Measurements from ENCODE around the gene CNOT3. TPM values are rescaled to one million over a fixed set of nuclear protein-coding genes. Genes with fewer than 3 reads are reported as not detected.

CNOT3 gene
- total RNA-seq, 1 experiment from 2014 or later, result 76.7 TPM

- DNase-seq (ENCODE audit: low read depth, low spot score), result no peak
- BruUV-seq (replicated peaks), result no TSS peak
- POLR2A ChIA-PET, result interaction anchor here (0.8 to 7.0 kb wide), 12 partner anchors 10 to 330 kb away, joined by 3 to 126 read pairs (median 5); partner anchors contain the start of genes CNOT3, LENG1, MYADM and RPS9
Observed at GRCh38 chr19:54189145-54189734, 51.7 kb downstream of the CNOT3 start, which contains the start of gene MBOAT7. Gene MBOAT7, minus strand, starts transcription at chr19:54189580. Its CDS starts 1,072 bp downstream, at chr19:54188508.

More at GRCh38 chr19:54189145-54189734, 51.7 kb downstream of the CNOT3 start, which contains the start of gene MBOAT7:
- Histone ChIP-seq H3K9me3 (ENCODE audit: control insufficient read depth in 1 of 2, insufficient read depth in 1 of 2, low read depth in 1 of 2, low read length in 2 of 2) (no peaks in the 10 kb centered on the region), H2AFZ (ENCODE audit: low read depth, low read length, poor library complexity, severe bottlenecking) (no peak within 1 kb of the TSS), H3K27ac (ENCODE audit: low read depth, low read length) (peak within 1 kb of the TSS; percentile 100), H3K4me1 (ENCODE audit: control insufficient read depth in 1 of 2, insufficient read depth in 2 of 2, low read length in 2 of 2) (peaks cover 13 to 21% of the 10 kb centered on the region in 2 experiments), H3K36me3 (ENCODE audit: control insufficient read depth in 1 of 2, insufficient read depth in 2 of 2, low read length in 2 of 2) (peaks cover 10 to 16% of the 10 kb centered on the region in 2 experiments), H3K9ac (ENCODE audit: low read length) (peak within 1 kb of the TSS; percentile 92), H4K20me1 (ENCODE audit: insufficient read depth) (no peaks in the 10 kb centered on the region), H3K79me2 (ENCODE audit: insufficient read depth, low read length) (peaks cover 44% of the 10 kb centered on the region), H3K27me3 (ENCODE audit: insufficient read depth, low read length) (no peaks in the 10 kb centered on the region), H3K4me3 (replicated peaks in 1 of 2; ENCODE audit: low read depth in 1 of 2, low read length in 2 of 2) (peak within 1 kb of the TSS; percentile 87 to 91), H3K4me2 (ENCODE audit: low read length) (peak within 1 kb of the TSS; percentile 99), H3K9me2 (ENCODE audit: insufficient read depth) (no peaks in the 10 kb centered on the region)
- ChIA-PET RAD21 (ENCODE audit: low non-redundant PET in 1 of 2, low total read pairs in 2 of 2, uncharacterized antibody in 2 of 2, unreplicated experiment in 2 of 2) (no interaction called here), CTCF (interaction anchor here (0.8 to 2.1 kb wide), 11 partner anchors 10 to 397 kb away, joined by 3 to 22 read pairs (median 3); partner anchors contain the start of genes CNOT3, LENG1 and TMC4)
- TF ChIP-seq MAX (IDR thresholded peaks at IDR 0.05) (no peak), EGR1 (IDR thresholded peaks at IDR 0.05; ENCODE audit: low read depth) (peak; percentile 48; the same call in 1 of the 2 replicates), YY1 (IDR thresholded peaks at IDR 0.05; ENCODE audit: extremely low read depth, insufficient replicate concordance, low read depth, low read length) (no peak), EZH2 (IDR thresholded peaks at IDR 0.05) (no peak), SRF (IDR thresholded peaks at IDR 0.05; ENCODE audit: low read depth) (no peak), FOSL1 (IDR thresholded peaks at IDR 0.05; ENCODE audit: low read depth) (no peak), CEBPB (IDR thresholded peaks at IDR 0.05; ENCODE audit: low read depth) (no peak), EZH2phosphoT487 (IDR thresholded peaks at IDR 0.05; ENCODE audit: borderline replicate concordance) (no peak), ZFX (IDR thresholded peaks at IDR 0.05) (peak; percentile 75), POLR2A (IDR thresholded peaks at IDR 0.05; ENCODE audit: borderline replicate concordance, extremely low read depth, insufficient read depth, insufficient read length) (peak; percentile 44), SIN3A (IDR thresholded peaks at IDR 0.05; ENCODE audit: low read depth) (no peak), SP1 (IDR thresholded peaks at IDR 0.05; ENCODE audit: low read depth) (no peak), JUND (IDR thresholded peaks at IDR 0.05) (no peak), POLR2AphosphoS5 (IDR thresholded peaks at IDR 0.05; ENCODE audit: low read depth, low read length) (peak; percentile 81), RAD21 (IDR thresholded peaks at IDR 0.05; ENCODE audit: low read depth) (no peak)
- TF ChIP-seq, protein P1, sequence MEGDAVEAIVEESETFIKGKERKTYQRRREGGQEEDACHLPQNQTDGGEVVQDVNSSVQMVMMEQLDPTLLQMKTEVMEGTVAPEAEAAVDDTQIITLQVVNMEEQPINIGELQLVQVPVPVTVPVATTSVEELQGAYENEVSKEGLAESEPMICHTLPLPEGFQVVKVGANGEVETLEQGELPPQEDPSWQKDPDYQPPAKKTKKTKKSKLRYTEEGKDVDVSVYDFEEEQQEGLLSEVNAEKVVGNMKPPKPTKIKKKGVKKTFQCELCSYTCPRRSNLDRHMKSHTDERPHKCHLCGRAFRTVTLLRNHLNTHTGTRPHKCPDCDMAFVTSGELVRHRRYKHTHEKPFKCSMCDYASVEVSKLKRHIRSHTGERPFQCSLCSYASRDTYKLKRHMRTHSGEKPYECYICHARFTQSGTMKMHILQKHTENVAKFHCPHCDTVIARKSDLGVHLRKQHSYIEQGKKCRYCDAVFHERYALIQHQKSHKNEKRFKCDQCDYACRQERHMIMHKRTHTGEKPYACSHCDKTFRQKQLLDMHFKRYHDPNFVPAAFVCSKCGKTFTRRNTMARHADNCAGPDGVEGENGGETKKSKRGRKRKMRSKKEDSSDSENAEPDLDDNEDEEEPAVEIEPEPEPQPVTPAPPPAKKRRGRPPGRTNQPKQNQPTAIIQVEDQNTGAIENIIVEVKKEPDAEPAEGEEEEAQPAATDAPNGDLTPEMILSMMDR (IDR thresholded peaks at IDR 0.05 in 2 of 3, conservative IDR thresholded peaks at IDR 0.05 in 1 of 3; ENCODE audit: borderline replicate concordance in 1 of 3, insufficient read depth in 1 of 3, low read depth in 2 of 3, low read length in 2 of 3), result peak in 1 of 3 experiments; percentile 13; a peak in 1 of 6 replicates
- TF ChIP-seq, protein P2, sequence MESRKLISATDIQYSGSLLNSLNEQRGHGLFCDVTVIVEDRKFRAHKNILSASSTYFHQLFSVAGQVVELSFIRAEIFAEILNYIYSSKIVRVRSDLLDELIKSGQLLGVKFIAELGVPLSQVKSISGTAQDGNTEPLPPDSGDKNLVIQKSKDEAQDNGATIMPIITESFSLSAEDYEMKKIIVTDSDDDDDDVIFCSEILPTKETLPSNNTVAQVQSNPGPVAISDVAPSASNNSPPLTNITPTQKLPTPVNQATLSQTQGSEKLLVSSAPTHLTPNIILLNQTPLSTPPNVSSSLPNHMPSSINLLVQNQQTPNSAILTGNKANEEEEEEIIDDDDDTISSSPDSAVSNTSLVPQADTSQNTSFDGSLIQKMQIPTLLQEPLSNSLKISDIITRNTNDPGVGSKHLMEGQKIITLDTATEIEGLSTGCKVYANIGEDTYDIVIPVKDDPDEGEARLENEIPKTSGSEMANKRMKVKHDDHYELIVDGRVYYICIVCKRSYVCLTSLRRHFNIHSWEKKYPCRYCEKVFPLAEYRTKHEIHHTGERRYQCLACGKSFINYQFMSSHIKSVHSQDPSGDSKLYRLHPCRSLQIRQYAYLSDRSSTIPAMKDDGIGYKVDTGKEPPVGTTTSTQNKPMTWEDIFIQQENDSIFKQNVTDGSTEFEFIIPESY (IDR thresholded peaks at IDR 0.05; ENCODE audit: extremely low read depth, insufficient replicate concordance, low read length), result no peak
- TF ChIP-seq, protein P3, sequence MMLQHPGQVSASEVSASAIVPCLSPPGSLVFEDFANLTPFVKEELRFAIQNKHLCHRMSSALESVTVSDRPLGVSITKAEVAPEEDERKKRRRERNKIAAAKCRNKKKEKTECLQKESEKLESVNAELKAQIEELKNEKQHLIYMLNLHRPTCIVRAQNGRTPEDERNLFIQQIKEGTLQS (IDR thresholded peaks at IDR 0.05), result no peak
- peak; percentile 19 for ATAC-seq
- intact Hi-C loops (cut with micrococcal nuclease), result no loop called here
